Panc1 (cell line): Measurements from ENCODE around the gene RXRB. TPM values are rescaled to one million over a fixed set of nuclear protein-coding genes. Genes with fewer than 3 reads are reported as not detected.

Experiments
- ATAC-seq: fragments of 200-7000 bp; cut with Tn5 transposase; 2 replicates; pipeline ENCODE4 v1.9.1; 2020; ENCODE audit warnings: mild to moderate bottlenecking, moderate library complexity
- BruUV-seq: library from RNA; stranded (reverse); fragments of 400-500 nt; replicated peaks from 2 replicates; lab custom pipeline; 2021; lab: Mats Ljungman, UMichigan
- CTCF ChIA-PET: fragments of 300-600 bp; sonication (Branson Sonifier 250); formaldehyde crosslinking; loops from one replicate; lab custom pipeline; 2022; ENCODE audit warnings: antibody characterized with exemption; lab: Charles Lee
- POLR2A ChIA-PET: fragments of 300-600 bp; sonication (Branson Sonifier 250); formaldehyde crosslinking; loops from one replicate; lab custom pipeline; 2022; ENCODE audit warnings: antibody characterized with exemption; lab: Charles Lee
- DNase-seq: peaks from one replicate; pipeline ENCODE4 v3.0.0-alpha.2; 2010; ENCODE audit warnings: low read depth, low spot score
- H3K27ac ChIP-seq: 2 replicates; pipeline ENCODE4 v1.5.1; 2011; ENCODE audit warnings: mild to moderate bottlenecking, low read length, inconsistent platforms
- H3K27me3 ChIP-seq: fragments of 200-500 bp; sonication (Bioruptor generic); 2 replicates; pipeline ENCODE4 v1.6.0; 2014; ENCODE audit warnings: low read length, inconsistent platforms; ENCODE audit not compliant: control insufficient read depth, insufficient read depth
- H3K36me3 ChIP-seq: fragments of 200-500 bp; sonication (Bioruptor generic); 2 replicates; pipeline ENCODE4 v1.5.1; 2014; ENCODE audit warnings: inconsistent platforms, mild to moderate bottlenecking, low read length, moderate library complexity; ENCODE audit not compliant: control insufficient read depth, insufficient read depth
- H3K4me1 ChIP-seq: 2 replicates; pipeline ENCODE4 v1.5.1; 2011; ENCODE audit warnings: inconsistent platforms, mild to moderate bottlenecking, low read length, moderate library complexity; ENCODE audit not compliant: control insufficient read depth, insufficient read depth
- H3K4me3 ChIP-seq, 2 experiments: 2 replicates each; pipeline ENCODE4 v1.5.1; 2011 to 2012; ENCODE audit warnings: low read depth in 2 of 2, low read length in 2 of 2, mild to moderate bottlenecking in 2 of 2, inconsistent platforms in 1 of 2, moderate library complexity in 1 of 2
- H3K9me3 ChIP-seq: fragments of 200-500 bp; sonication (Bioruptor generic); 2 replicates; pipeline ENCODE4 v1.5.1; 2014; ENCODE audit warnings: low read depth, mild to moderate bottlenecking, inconsistent platforms, low read length, moderate library complexity; ENCODE audit not compliant: control insufficient read depth, insufficient read depth
- CTCF ChIP-seq: fragments of 450-650 bp; IDR thresholded peaks from 2 replicates; pipeline ENCODE4 v1.5.1; 2017; ENCODE audit warnings: mild to moderate bottlenecking
- POLR2AphosphoS5 ChIP-seq: IDR thresholded peaks from 2 replicates; pipeline ENCODE4 v1.6.1; 2012; ENCODE audit warnings: mild to moderate bottlenecking, low read depth, low read length, moderate library complexity
- REST ChIP-seq, 2 experiments: IDR thresholded peaks; 2 replicates each; pipeline ENCODE4 v1.6.1; 2011 to 2012; ENCODE audit warnings: low read depth in 2 of 2, control low read depth in 1 of 2, low read length in 1 of 2, mild to moderate bottlenecking in 1 of 2, moderate library complexity in 1 of 2; ENCODE audit not compliant: insufficient read depth in 1 of 2
- SIN3A ChIP-seq: IDR thresholded peaks from 2 replicates; pipeline ENCODE4 v1.6.1; 2012; ENCODE audit warnings: low read depth, mild to moderate bottlenecking, low read length, moderate library complexity, borderline replicate concordance; ENCODE audit not compliant: insufficient read depth
- TCF7L2 ChIP-seq: IDR thresholded peaks from 2 replicates; pipeline ENCODE4 v1.6.1; 2011; ENCODE audit warnings: mild to moderate bottlenecking, low read depth, low read length, inconsistent platforms
- in situ Hi-C: cut with HindIII; loops from 2 replicates; pipeline ENCODE4 v1.10.0; 2016; ENCODE audit warnings: low sequenced_read_pairs, low pct_unique_long_range_greater_than_20kb
- intact Hi-C: fragments of 100-400 bp; cut with micrococcal nuclease; formaldehyde crosslinking; loops from one replicate; pipeline ENCODE4 v1.10.0; 2022; ENCODE audit not compliant: unreplicated experiment
- total RNA-seq: library from RNA; stranded (reverse); gene quantifications from one replicate; pipeline ENCODE4 v1.2.1, GENCODE V29; 2021; ENCODE audit not compliant: unreplicated experiment

Gene RXRB
- total RNA-seq, 1 experiment from 2014 or later = 27.4 TPM

- CTCF ChIA-PET = interaction anchor here (0.5 to 1.9 kb wide), 15 partner anchors 12 to 754 kb away, joined by 3 to 9 read pairs (median 5); no protein-coding TSS in a partner anchor
- DNase-seq = peak; percentile 83
- POLR2A ChIA-PET = interaction anchor here (0.6 kb wide), 1 partner anchor 23 kb away, joined by 3 read pairs; the partner anchor contains the start of gene VPS52
- TF ChIP-seq POLR2AphosphoS5 (0 out of 2 replicates have a peak, but pooled peaks have one; percentile 36), REST (IDR thresholded peaks at IDR 0.05; ENCODE audit: insufficient read depth in 1 of 2, low read depth in 2 of 2, low read length in 1 of 2) (no peak), SIN3A (0 out of 2 replicates have a peak, but pooled peaks have one; percentile 77), CTCF (peak; percentile 95), TCF7L2 (no peak)
- in situ Hi-C loops (no loop called here), intact Hi-C loops (loop anchor here (2.0 to 10.0 kb wide), 2 partner anchors 129 to 233 kb away; no protein-coding TSS in a partner anchor)
- ATAC-seq = peak; percentile 68
- H3K4me3 ChIP-seq = peak overlapping the region; percentile 67 to 82
- H3K27me3 ChIP-seq = no peaks in the 10 kb centered on the region
- H3K36me3 ChIP-seq = peaks cover 4% of the 10 kb centered on the region; the same call in 1 of the 2 replicates
- peak overlapping the region; percentile 90 for H3K27ac ChIP-seq
- no peaks in the 10 kb centered on the region for H3K9me3 ChIP-seq
- H3K4me1 ChIP-seq = peaks cover 14% of the 10 kb centered on the region
- BruUV-seq = no TSS peak
These were observed 47.6 kb upstream of the RXRB start for GRCh38 chr6:33247977-33248642.

- Histone ChIP-seq H3K4me1 (no peaks in the 10 kb centered on the region), H3K27ac (no peak overlapping the region), H3K9me3 (no peaks in the 10 kb centered on the region), H3K4me3 (no peak overlapping the region), H3K27me3 (no peaks in the 10 kb centered on the region), H3K36me3 (no peaks in the 10 kb centered on the region)
- no TSS peak for BruUV-seq
- TF ChIP-seq POLR2AphosphoS5 (no peak), SIN3A (no peak), CTCF (no peak), REST (IDR thresholded peaks at IDR 0.05; ENCODE audit: insufficient read depth in 1 of 2, low read depth in 2 of 2, low read length in 1 of 2) (no peak), TCF7L2 (no peak)
- POLR2A ChIA-PET = interaction anchor here (0.7 kb wide), 1 partner anchor 33 kb away, joined by 6 read pairs; the partner anchor contains the start of gene B3GALT4
- in situ Hi-C loops (no loop called here), intact Hi-C loops (loop anchor here (10.0 kb wide), 1 partner anchor 229 kb away; no protein-coding TSS in a partner anchor)
- no peak for DNase-seq
- ATAC-seq = no peak
- CTCF ChIA-PET = interaction anchor here (0.6 kb wide), 1 partner anchor 213 kb away, joined by 4 read pairs; no protein-coding TSS in a partner anchor
These were observed 43.0 kb upstream of the RXRB start for GRCh38 chr6:33243476-33243875.
